Cardiac septum (tissue), 1 donor: ENCODE data around the gene PCDH1. TPM values are rescaled to one million over a fixed set of nuclear protein-coding genes. Genes with fewer than 3 reads are reported as not detected.

Experiments used
- total RNA-seq: library from RNA; stranded (reverse); fragmentation: NEBNext Ultra II Directional; extraction: Animal tissue kit (Norgen Biotek cat#: 25700); gene quantifications from one replicate; pipeline ENCODE4 v1.2.1, GENCODE V29; 2021
- donor health status: DM: no; HTN: no; CAD: no.

PCDH1 gene
- total RNA-seq, 1 donor from 2014 or later = 16.9 TPM

Other genes with a start within 250 kb of the PCDH1 start
- 34.1 TPM for gene HDAC3, start 241.6 kb downstream of the PCDH1 start, total RNA-seq
- 0.70 TPM for gene RELL2, start 241.4 kb downstream of the PCDH1 start, total RNA-seq
- gene FCHSD1, start 227.0 kb downstream of the PCDH1 start, total RNA-seq = 4.1 TPM
- gene ARAP3, start 196.2 kb downstream of the PCDH1 start, total RNA-seq = 22.9 TPM
- 115 TPM for gene DELE1, start 45.5 kb upstream of the PCDH1 start, total RNA-seq
- 4.9 TPM for gene PCDH12, start 79.8 kb upstream of the PCDH1 start, total RNA-seq
- 104 TPM for gene RNF14, start 90.7 kb upstream of the PCDH1 start, total RNA-seq
- gene GNPDA1, start 134.6 kb upstream of the PCDH1 start, total RNA-seq = 17.3 TPM
- gene NDFIP1, start 230.4 kb upstream of the PCDH1 start, total RNA-seq = 58.8 TPM